ENCODE data around the gene ITGB1. TPM values are rescaled to one million over a fixed set of nuclear protein-coding genes. Genes with fewer than 3 reads are reported as not detected.

ITGB1 gene
- total RNA-seq, 3 donors from 2014 or later, result 438 to 1,565 (median 480) TPM

DNA sequence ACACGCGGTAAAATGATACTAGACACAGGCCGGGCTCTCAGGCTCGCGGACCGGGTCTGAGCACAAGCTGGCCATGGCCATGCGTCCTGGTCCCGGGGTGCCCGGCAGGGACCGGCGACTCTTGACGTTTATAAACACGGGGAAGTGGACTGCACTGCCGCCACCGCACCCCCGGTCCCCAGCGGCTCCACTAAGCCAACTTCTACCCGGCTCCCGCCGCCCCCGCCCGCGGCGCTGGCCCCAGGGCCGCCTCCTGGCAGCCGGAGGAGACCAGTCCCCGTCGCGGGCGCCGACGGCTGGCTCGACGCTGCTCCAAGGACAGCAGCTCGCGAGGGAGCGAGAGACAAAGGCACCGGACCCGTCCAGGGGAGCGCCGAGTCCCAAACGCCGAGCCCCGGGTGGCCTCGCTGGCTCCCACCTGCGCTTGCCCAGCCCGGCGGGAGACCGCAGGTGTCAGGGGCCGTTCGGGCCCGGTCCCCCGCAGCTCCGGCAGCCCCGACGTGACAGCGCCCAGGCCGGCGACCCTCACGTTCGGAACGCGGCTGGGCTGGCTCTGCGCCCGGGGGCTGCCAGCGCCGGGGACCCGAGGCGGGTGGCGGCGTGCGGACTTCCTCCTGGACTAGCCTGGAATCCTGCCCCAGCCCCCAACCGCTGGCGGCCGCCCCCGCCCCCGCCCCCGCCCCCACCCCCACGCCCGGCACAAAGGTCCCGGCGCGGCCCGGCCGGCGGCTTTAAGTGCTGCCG lies 517 bp downstream of the ITGB1 start:
- Histone ChIP-seq H3K9me3 (no peaks in the 10 kb centered on the region), H3K4me3 (peak overlapping the region; percentile 89 to 98 (median 97)), H3K27ac (peak overlapping the region; percentile 99), H3K4me1 (peaks cover 0 to 5% of the 10 kb centered on the region in 2 donors), H3K27me3 (no peaks in the 10 kb centered on the region), H3K36me3 (no peaks in the 10 kb centered on the region)
- peak; percentile 50 to 54 for DNase-seq (ENCODE audit: low spot score in 2 of 2)
- TF ChIP-seq POLR2AphosphoS5 (IDR thresholded peaks at IDR 0.05) (peak in 2 of 3 donors; percentile 19 to 20), CTCF (IDR thresholded peaks at IDR 0.05) (no peak)
- intact Hi-C loops (cut with DNase I; ENCODE audit: low total_unique reads), result loop anchor here (10.0 kb wide), 1 partner anchor 47 kb away; no protein-coding TSS in a partner anchor

- DNase-seq (ENCODE audit: low spot score in 2 of 2), result no peak
- Histone ChIP-seq H3K4me3 (peak overlapping the region; percentile 89 to 98 (median 97)), H3K9me3 (no peaks in the 10 kb centered on the region), H3K4me1 (peaks cover 0 to 5% of the 10 kb centered on the region in 2 donors), H3K27me3 (no peaks in the 10 kb centered on the region), H3K27ac (peak overlapping the region; percentile 99), H3K36me3 (no peaks in the 10 kb centered on the region)
- intact Hi-C loops (cut with DNase I; ENCODE audit: low total_unique reads), result loop anchor here (10.0 kb wide), 1 partner anchor 48 kb away; no protein-coding TSS in a partner anchor
- TF ChIP-seq POLR2AphosphoS5 (IDR thresholded peaks at IDR 0.05), result no peak
- TF ChIP-seq CTCF (IDR thresholded peaks at IDR 0.05), result no peak
- no peak for TF ChIP-seq POLR2A (IDR thresholded peaks at IDR 0.05)
Measured at GRCh38 chr10:32956365-32957197, 1.4 kb downstream of the ITGB1 start.

DNA sequence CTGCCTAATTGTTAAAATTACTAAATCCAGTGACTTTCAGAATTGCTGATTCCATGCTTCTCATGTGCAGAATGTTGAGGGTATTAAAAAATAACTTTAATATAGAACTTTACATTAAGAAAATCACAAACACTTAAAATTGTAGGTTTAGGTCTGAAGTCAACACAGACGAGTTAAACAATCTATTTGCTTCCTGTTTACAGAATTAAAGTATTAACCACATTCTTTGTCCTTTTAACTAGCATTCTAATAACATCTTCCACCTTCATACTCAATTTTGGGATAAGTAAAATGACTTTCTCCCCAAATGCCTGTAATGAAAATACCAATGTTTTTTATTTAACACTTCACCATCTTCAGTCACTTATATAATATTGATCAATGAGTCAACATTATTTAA lies 2.2 kb downstream of the ITGB1 start:
- intact Hi-C loops (cut with DNase I; ENCODE audit: low total_unique reads), result loop anchor here (10.0 kb wide), 1 partner anchor 49 kb away; no protein-coding TSS in a partner anchor
- TF ChIP-seq POLR2A (IDR thresholded peaks at IDR 0.05) (no peak), CTCF (IDR thresholded peaks at IDR 0.05) (no peak), POLR2AphosphoS5 (IDR thresholded peaks at IDR 0.05) (no peak)

GRCh38 chr10:32955299-32955772 lies 2.7 kb downstream of the ITGB1 start:
- TF ChIP-seq POLR2AphosphoS5 (IDR thresholded peaks at IDR 0.05) (no peak), POLR2A (IDR thresholded peaks at IDR 0.05) (no peak), CTCF (IDR thresholded peaks at IDR 0.05) (no peak)
- intact Hi-C loops (cut with DNase I; ENCODE audit: low total_unique reads), result loop anchor here (10.0 kb wide), 1 partner anchor 49 kb away; no protein-coding TSS in a partner anchor
- DNase-seq (ENCODE audit: low spot score in 2 of 2), result no peak
- peak overlapping the region in 2 of 3 donors; percentile 89 to 97 for H3K4me3 ChIP-seq
- no peaks in the 10 kb centered on the region for H3K27me3 ChIP-seq
- H3K27ac ChIP-seq, result peak overlapping the region; percentile 27 to 99
- no peaks in the 10 kb centered on the region for H3K9me3 ChIP-seq
- H3K4me1 ChIP-seq, result peaks cover 0 to 5% of the 10 kb centered on the region in 2 donors
- no peaks in the 10 kb centered on the region for H3K36me3 ChIP-seq

More for the DNA sequence above, 2.2 kb downstream of the ITGB1 start:
- Histone ChIP-seq H3K27ac (peak overlapping the region; percentile 27 to 99), H3K27me3 (no peaks in the 10 kb centered on the region), H3K4me3 (peak overlapping the region; percentile 89 to 98 (median 97)), H3K4me1 (peaks cover 0 to 5% of the 10 kb centered on the region in 2 donors), H3K36me3 (no peaks in the 10 kb centered on the region), H3K9me3 (no peaks in the 10 kb centered on the region)
- DNase-seq (ENCODE audit: low spot score in 2 of 2), result no peak

Data from breast epithelium (tissue), 4 donors.